GM19455 (cell line): ENCODE data around the gene NTM.

Experiments used
- ATAC-seq: cut with Tn5 transposase; IDR thresholded peaks from one replicate; pipeline ENCODE4 v1.9.1; 2021; ENCODE audit not compliant: unreplicated experiment

The NTM gene

DNA sequence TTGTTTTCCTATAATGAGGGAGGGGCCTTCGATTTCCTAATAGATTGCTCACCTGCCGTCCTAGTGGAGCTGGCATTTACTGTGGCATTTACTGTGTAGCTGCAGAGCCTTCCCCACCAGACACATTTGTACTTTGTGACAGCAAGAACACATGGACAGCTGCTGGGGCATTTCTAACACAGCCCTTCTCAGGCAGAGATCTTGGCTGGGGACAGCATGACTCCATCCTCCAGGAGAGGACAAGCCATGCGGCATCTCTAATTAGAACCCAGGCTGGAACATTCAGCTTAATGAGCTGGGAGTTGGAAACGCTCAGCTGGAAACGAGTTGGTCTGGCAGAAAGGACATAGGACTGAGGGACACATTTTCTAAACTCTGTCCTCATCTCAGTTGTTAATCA is 887.5 kb downstream of the NTM start:
- no peak for ATAC-seq

DNA sequence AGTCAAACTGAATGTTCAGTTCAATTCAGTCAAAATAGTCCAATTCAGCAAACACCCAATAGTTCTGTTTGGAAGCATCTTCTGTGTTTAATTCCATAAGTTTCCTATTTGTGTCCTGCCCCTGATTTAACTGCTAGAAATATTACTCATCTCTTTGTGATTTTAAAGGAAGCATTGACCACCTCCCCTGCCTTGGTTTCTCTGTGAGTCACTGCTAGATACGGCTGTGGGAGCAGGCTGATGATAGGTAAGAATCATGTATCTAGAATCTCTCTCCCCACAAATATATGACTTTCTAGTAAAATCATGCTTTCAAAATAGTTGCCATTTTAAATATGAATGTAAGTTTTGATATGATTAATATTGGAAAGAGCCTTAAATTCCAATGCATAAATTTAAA is 888.5 kb downstream of the NTM start:
- ATAC-seq, result no peak

- no peak for ATAC-seq
These were observed 890.2 kb downstream of the NTM start for GRCh38 chr11:132260636-132261035.

DNA sequence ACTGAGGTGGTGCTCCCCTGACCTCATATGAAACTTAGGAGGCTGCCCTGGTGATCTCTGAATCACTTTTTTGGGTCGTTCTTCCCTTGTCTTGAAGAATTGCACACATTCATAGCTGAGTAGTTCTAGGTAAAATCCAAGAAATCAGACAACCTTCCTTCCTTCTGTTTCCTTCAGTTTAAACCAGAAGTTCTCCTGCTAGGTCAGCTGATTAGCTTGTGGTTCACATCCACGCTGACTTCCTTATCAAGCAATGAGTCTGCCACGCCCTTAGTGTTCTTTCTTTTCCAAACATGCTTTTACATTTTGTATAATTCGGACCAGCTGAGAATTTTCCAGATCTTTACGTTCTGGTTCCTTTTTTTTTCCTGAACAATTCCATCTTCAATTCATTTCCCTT is 892.8 kb downstream of the NTM start:
- ATAC-seq, result no peak

- ATAC-seq, result no peak
These were observed 893.5 kb downstream of the NTM start for GRCh38 chr11:132263875-132264274.

- ATAC-seq, result no peak
These were observed 894.2 kb downstream of the NTM start for GRCh38 chr11:132264616-132265015.

GRCh38 chr11:132278801-132279574 is 908.6 kb downstream of the NTM start:
- ATAC-seq, result no peak

DNA sequence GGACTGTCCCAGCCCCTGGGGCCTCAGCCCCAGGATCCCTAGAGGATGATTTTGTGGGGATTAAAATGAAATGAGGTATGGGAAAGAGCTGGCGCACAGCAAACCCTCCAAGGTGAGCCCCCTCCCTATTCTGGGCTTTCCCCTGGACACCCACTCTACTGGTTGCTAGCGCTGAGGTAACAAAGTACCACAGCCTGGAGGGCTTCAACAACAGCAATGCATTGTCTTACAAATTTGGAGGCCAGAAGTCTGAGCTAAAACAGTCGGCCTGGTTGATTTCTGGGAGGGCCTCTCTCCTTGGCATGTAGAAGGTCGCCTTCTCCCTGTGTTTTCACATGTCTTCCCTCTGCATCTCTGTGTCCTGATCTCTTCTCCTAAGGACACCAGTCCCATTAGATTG is 913.6 kb downstream of the NTM start:
- no peak for ATAC-seq

- ATAC-seq, result no peak
These were observed 914.2 kb downstream of the NTM start for GRCh38 chr11:132284611-132285010.

- ATAC-seq, result no peak
These were observed 915.2 kb downstream of the NTM start for GRCh38 chr11:132285631-132286030.

- ATAC-seq, result no peak
These were observed 915.7 kb downstream of the NTM start for GRCh38 chr11:132286106-132286505.

DNA sequence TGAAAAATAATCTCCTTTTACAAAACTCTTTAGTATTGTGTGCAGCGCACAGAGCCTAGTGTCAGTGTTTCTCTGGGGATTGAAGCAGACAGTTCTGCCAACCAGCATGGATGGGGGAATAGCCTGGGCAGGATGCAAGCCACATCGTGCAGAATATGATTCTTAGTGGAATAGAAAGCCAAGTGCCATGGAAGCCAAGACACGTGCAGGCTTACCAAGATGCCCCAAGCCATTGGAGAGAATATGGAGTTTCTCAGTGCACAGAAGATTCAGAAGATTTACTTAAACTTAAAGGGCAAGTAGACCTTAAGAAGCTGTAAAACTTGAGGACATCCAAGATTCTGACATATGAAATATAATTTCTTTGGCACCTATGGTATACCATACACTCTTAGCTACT is 917.6 kb downstream of the NTM start:
- no peak for ATAC-seq

DNA sequence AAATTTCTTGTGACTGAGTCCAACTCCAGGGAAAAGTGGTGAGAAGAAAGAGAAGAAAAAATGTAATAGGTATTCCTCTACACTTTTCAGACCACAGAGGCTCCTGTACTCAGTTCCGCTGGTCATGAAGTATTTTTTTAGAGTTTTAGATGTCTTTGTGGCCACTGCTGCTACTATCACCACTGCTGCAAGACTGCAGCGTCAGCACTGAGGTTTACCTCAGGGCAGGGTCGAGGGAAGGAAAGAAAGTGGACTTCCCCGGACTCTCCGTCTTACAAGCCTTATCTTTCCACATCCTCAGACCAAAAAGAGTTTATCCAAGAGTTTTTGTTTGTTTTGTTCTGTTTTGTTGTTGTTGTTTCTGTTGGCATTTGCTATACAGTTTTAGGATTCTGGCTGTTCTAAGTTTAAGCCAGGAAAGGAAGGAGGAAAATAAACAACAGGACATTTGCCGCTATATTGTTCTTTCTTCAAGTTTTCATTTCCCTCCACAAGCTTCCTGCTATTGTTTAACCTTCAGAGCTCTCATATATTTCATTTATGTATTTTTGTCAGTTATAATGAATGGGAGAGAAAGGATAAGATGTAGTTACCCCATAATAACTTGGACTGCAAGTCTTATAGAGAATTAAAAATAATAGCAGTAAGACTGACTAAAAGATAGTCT is 919.3 kb downstream of the NTM start:
- no peak for ATAC-seq

DNA sequence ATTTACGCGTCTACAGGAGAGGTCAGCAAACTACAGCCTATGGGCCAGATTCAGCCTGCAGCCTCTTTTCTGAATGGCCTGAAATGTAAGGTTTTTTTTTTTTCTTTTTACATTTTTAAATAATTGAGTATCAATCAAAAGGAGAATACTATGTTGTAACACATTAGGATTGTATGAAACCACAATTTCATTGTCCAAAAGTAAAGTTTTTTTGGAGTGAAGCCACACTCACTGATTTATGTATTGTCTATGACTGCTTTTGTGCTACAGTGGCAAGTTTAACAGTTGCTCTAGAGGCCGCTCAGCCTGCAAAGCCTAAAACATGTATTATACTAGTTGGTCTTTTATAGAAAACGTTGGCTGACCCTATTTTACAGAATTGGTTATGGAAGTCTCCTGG is 923.2 kb downstream of the NTM start:
- ATAC-seq, result no peak

DNA sequence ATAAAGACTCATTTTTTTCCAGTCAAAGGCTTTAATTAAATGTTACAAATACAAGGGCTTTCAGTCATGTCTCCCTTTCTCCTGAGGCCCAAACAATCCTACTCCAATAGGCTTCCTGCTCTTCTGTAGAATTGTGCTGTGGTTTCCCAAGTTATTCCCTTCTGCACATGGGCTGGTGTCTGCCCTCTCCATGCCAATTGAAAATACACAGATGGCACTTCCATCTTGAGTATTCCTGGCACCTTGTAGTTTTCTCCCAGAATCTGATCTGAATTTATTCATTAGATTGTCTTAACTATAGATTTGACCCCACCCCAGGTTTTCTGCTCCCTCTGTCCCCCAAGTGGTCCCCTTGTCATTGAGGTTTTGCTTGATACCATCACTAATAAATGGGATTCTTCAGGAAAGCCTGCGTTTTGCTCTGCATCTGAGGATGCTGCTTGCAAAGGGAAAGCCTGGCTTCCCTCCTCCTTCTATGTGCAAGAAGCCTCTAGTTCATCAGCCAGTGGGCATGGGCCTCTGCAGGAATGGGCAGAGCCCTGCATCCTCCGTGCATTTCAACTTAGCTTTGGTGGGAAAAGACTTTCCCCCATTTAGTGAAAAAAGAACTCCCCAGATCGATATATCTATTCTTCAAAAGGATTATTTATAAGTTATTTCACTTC is 926.7 kb downstream of the NTM start:
- no peak for ATAC-seq

GRCh38 chr11:132298357-132298756 is 927.9 kb downstream of the NTM start:
- ATAC-seq, result no peak

- no peak for ATAC-seq
These were observed 929.9 kb downstream of the NTM start for GRCh38 chr11:132300283-132300682.

DNA sequence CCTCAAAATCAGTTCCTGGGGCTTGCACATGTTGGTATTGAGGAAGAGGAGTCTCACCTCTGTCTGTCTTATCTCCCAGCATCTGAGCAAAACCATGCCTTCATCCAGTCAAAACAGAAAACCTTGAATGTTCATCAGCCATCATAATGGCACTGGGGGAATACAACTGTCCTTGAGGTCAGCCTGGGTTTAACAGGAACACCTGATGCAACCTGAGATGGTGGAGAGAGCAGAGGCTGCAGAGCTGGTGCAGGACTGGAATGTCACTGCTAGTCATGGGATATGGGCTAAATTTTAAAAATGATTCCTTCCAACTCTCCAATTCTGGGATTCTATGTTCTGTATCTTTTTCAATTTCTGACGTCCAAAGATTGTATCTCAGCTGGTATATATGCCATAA is 931.0 kb downstream of the NTM start:
- no peak for ATAC-seq

- no peak for ATAC-seq
These were observed 931.5 kb downstream of the NTM start for GRCh38 chr11:132301900-132302299.

DNA sequence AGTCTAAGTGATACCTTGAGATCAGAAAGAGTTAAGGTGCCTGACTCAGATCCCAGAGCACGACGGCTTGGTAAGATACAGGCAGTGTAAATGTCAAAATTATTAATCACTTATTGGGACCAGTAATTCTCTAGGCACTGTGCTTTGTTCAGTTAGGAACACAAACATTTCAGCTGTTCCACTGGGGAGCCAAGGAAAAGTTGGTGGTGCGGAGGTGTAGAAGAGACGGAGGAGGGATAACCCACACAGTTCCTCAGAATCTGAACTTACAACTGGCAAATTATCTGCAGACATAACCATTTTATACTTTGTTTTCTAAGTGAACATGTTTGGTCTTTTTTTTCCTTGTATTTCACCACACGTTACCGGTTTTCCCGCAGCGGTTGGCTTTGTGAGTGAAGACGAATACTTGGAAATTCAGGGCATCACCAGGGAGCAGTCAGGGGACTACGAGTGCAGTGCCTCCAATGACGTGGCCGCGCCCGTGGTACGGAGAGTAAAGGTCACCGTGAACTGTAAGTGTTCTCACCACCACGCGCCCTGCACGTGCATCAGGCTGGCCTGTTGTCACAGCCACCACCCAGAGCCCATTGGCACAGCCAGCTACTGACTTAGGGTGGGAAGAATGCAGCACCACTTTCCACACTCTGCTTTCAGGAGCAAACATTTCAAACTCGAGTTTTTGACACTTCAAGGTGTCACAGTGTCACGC is 937.0 kb downstream of the NTM start:
- no peak for ATAC-seq
